NB4 (cell line): ENCODE results near the gene ACCSL.

ENCODE experiments used
- DNase-seq: peaks from one replicate; pipeline ENCODE4 v3.0.0; 2010; ENCODE audit warnings: low read depth
- H3K4me3 ChIP-seq: one replicate; pipeline ENCODE4 v1.5.1; 2011; ENCODE audit warnings: mild to moderate bottlenecking, low read depth, low read length, moderate library complexity
- CTCF ChIP-seq: IDR thresholded peaks from one replicate; pipeline ENCODE4 v1.5.1; 2012; ENCODE audit warnings: low read depth, low read length
- MAX ChIP-seq: IDR thresholded peaks from 2 replicates; pipeline ENCODE4 v1.6.1; 2011; ENCODE audit warnings: low read depth, low read length
- MYC ChIP-seq: IDR thresholded peaks from 2 replicates; pipeline ENCODE4 v1.6.1; 2011; ENCODE audit warnings: low read depth, low read length
- POLR2A ChIP-seq: IDR thresholded peaks from 2 replicates; pipeline ENCODE4 v1.6.1; 2011; ENCODE audit warnings: mild to moderate bottlenecking; ENCODE audit not compliant: insufficient read length; ENCODE audit errors: extremely low read depth

The ACCSL gene

GRCh38 chr11:44016131-44016530 lies 31.6 kb upstream of the ACCSL start:
- peak; percentile 35 for DNase-seq
- TF ChIP-seq CTCF (no peak), POLR2A (no peak)
- no peak overlapping the region for H3K4me3 ChIP-seq

GRCh38 chr11:44016546-44017442 lies 31.0 kb upstream of the ACCSL start:
- TF ChIP-seq MAX (no peak), CTCF (no peak), MYC (no peak), POLR2A (no peak)
- no peak for DNase-seq
- no peak overlapping the region for H3K4me3 ChIP-seq

GRCh38 chr11:44017443-44018126 lies 30.2 kb upstream of the ACCSL start:
- H3K4me3 ChIP-seq: no peak overlapping the region

GRCh38 chr11:44018127-44018521 lies 29.7 kb upstream of the ACCSL start:
- DNase-seq: no peak
- H3K4me3 ChIP-seq: no peak overlapping the region
- TF ChIP-seq MYC (no peak), MAX (no peak)

More at GRCh38 chr11:44017443-44018126, 30.2 kb upstream of the ACCSL start:
- DNase-seq: no peak
- TF ChIP-seq MYC (no peak), MAX (no peak), POLR2A (no peak), CTCF (no peak)

- no peak overlapping the region for H3K4me3 ChIP-seq
- DNase-seq: no peak
- TF ChIP-seq MAX (no peak), POLR2A (no peak), CTCF (no peak), MYC (no peak)
Observed at GRCh38 chr11:44018829-44019228, 29.0 kb upstream of the ACCSL start.

GRCh38 chr11:44024977-44025376 lies 22.8 kb upstream of the ACCSL start:
- DNase-seq: no peak
- no peak overlapping the region for H3K4me3 ChIP-seq

More at GRCh38 chr11:44024977-44025376, 22.8 kb upstream of the ACCSL start:
- TF ChIP-seq MYC: no peak
- TF ChIP-seq MAX: no peak
- no peak for TF ChIP-seq POLR2A
- TF ChIP-seq CTCF: no peak
